ENCODE measurements around the gene MFAP5. TPM values are rescaled to one million over a fixed set of nuclear protein-coding genes. Genes with fewer than 3 reads are reported as not detected.
A peak's percentile ranks its signal among the peaks of the same experiment; 100 is the strongest.

Gene MFAP5
- total RNA-seq, 1 experiment from 2014 or later = 0.26 TPM

GRCh38 chr12:8699714-8700113, 37.1 kb upstream of the MFAP5 start:
- peak overlapping the region; percentile 41 to 86 (median 84); a peak in 5 of 7 replicates for H3K27ac Mint-ChIP-seq
- H2AFZ ChIP-seq (ENCODE audit: low read length) = no peak overlapping the region
- H3K14ac ChIP-seq (ENCODE audit: insufficient read depth, low read length) = no peak overlapping the region
- H3K56ac ChIP-seq (ENCODE audit: insufficient read length, low read depth, low read length) = no peak overlapping the region
- H4K5ac ChIP-seq (ENCODE audit: insufficient read length, low read depth, low read length) = no peak overlapping the region
- no peak overlapping the region for H2BK5ac ChIP-seq (ENCODE audit: insufficient read length, low read length)
- H4K91ac ChIP-seq (ENCODE audit: insufficient read length, low read depth, low read length) = no peak overlapping the region
- no peak overlapping the region for H2BK20ac ChIP-seq (ENCODE audit: low read depth, low read length, poor library complexity, severe bottlenecking)
- peak overlapping the region; percentile 38 for H3K4me2 ChIP-seq (ENCODE audit: insufficient read depth, insufficient read length, low read length)
- no peak for TF ChIP-seq CTCF (conservative IDR thresholded peaks at IDR 0.05)
- no peak overlapping the region for H3K4ac ChIP-seq (ENCODE audit: low read depth, low read length)
- H3K23me2 ChIP-seq (ENCODE audit: insufficient read length, low read depth, low read length, poor library complexity, severe bottlenecking) = peaks cover 9% of the 10 kb centered on the region
- peaks cover 30% of the 10 kb centered on the region; the same call in 1 of the 2 replicates for H3K79me2 ChIP-seq (ENCODE audit: insufficient read depth, low read length)
- no CpG with 5 or more reads among the region's 4 CpGs for WGBS (ENCODE audit: extremely low coverage, insufficient read length, low lambda C conversion rate)
- H3K4me1 Mint-ChIP-seq = peaks cover 35 to 41% of the 10 kb centered on the region in 2 experiments
- peaks cover 13 to 22% (median 15%) of the 10 kb centered on the region in 3 experiments; a peak in 6 of 7 replicates for H3K36me3 Mint-ChIP-seq (ENCODE audit: insufficient read depth in 1 of 3, low read depth in 3 of 3)
- H2BK12ac ChIP-seq (ENCODE audit: insufficient read length, low read depth, low read length) = no peak overlapping the region
- no peak overlapping the region for H3K27ac ChIP-seq (ENCODE audit: insufficient read length, low read depth, low read length)
- DNase-seq = no peak
- H3T11ph ChIP-seq (ENCODE audit: low read length) = no peak overlapping the region
- H2BK15ac ChIP-seq (ENCODE audit: low read depth, low read length) = no peak overlapping the region
- H4K8ac ChIP-seq (replicated peaks; ENCODE audit: insufficient read length, low read depth, low read length) = no peak overlapping the region
- H3K9me3 ChIP-seq (ENCODE audit: control insufficient read depth, low read depth, low read length) = no peaks in the 10 kb centered on the region
- H2BK120ac ChIP-seq (ENCODE audit: low read depth, low read length, poor library complexity, severe bottlenecking) = no peak overlapping the region
- no peaks in the 10 kb centered on the region for H3K9me3 Mint-ChIP-seq
- H3K23ac ChIP-seq (ENCODE audit: insufficient read length, low read depth, low read length) = no peak overlapping the region
- peak overlapping the region; percentile 82 to 93 for H3K4me3 Mint-ChIP-seq
- H3K79me1 ChIP-seq (ENCODE audit: insufficient read depth, low read depth, low read length, poor library complexity, severe bottlenecking) = peaks cover 6% of the 10 kb centered on the region
- H2AK5ac ChIP-seq (ENCODE audit: insufficient read length, low read length) = no peak overlapping the region
- H3K9ac ChIP-seq (ENCODE audit: extremely low read depth, insufficient read length, low read length) = peak overlapping the region; percentile 25
- no peak overlapping the region for H3K18ac ChIP-seq (ENCODE audit: insufficient read length, low read depth, low read length)
- H3K27me3 ChIP-seq (ENCODE audit: insufficient read depth, low read length) = no peaks in the 10 kb centered on the region
- H3K27me3 Mint-ChIP-seq (ENCODE audit: low read depth) = no peaks in the 10 kb centered on the region
- H4K20me1 ChIP-seq (ENCODE audit: control insufficient read depth, insufficient read depth, insufficient read length) = no peaks in the 10 kb centered on the region
- no peaks in the 10 kb centered on the region; the same call in 1 of the 2 replicates for H3K4me1 ChIP-seq (ENCODE audit: insufficient read depth, low read length)
